ENCODE data around the gene CEMP1. TPM values are rescaled to one million over a fixed set of nuclear protein-coding genes. Genes with fewer than 3 reads are reported as not detected.
A peak's percentile ranks its signal among the peaks of the same experiment; 100 is the strongest.

Gene CEMP1
- total and polyA plus RNA-seq, 5 donors from 2014 or later: 0.27 to 3.8 (median 3.7) TPM

DNA sequence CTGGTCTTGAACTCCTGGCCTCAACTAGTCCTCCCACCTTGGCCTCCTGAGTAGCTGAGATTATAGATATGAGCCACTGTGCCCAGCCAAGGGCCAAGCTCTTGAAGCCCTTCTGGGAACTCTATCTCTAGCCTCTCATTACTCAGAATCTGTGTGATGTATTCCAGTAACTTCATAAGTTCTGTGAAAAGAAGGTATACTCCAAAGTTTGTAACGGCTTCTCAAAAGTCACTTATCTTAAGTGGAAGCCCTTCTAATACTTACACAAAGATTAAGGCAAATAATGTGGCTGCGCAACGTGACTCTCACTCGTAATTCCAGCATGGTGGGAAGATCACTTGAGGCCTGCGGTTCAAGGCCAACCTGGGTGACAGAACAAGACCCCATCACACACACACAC is 36.6 kb downstream of the CEMP1 start:
- Histone ChIP-seq H3K36me3 (ENCODE audit: control insufficient read depth, insufficient read depth, low read length) (peaks cover 3% of the 10 kb centered on the region), H3K27me3 (ENCODE audit: control insufficient read depth, insufficient read depth, low read length) (no peaks in the 10 kb centered on the region), H3K9me3 (ENCODE audit: control insufficient read depth in 2 of 2, low read length in 2 of 2) (no peaks in the 10 kb centered on the region), H3K4me3 (ENCODE audit: low read depth, low read length) (no peak overlapping the region), H3K27ac (ENCODE audit: insufficient read depth, low read length, poor library complexity, severe bottlenecking) (no peak overlapping the region), H3K4me1 (ENCODE audit: control insufficient read depth, insufficient read depth, low read length, poor library complexity, severe bottlenecking) (no peaks in the 10 kb centered on the region)
- Mint-ChIP-seq H3K4me1 (peaks cover 0 to 2% (median 0%) of the 10 kb centered on the region in 4 donors), H3K27me3 (no peaks in the 10 kb centered on the region), H3K27ac (no peak overlapping the region), H3K36me3 (no peaks in the 10 kb centered on the region), H3K4me3 (no peak overlapping the region), H3K9me3 (no peaks in the 10 kb centered on the region)
- no peak for DNase-seq
- no peak for ATAC-seq (ENCODE audit: low read depth in 2 of 2)

DNA sequence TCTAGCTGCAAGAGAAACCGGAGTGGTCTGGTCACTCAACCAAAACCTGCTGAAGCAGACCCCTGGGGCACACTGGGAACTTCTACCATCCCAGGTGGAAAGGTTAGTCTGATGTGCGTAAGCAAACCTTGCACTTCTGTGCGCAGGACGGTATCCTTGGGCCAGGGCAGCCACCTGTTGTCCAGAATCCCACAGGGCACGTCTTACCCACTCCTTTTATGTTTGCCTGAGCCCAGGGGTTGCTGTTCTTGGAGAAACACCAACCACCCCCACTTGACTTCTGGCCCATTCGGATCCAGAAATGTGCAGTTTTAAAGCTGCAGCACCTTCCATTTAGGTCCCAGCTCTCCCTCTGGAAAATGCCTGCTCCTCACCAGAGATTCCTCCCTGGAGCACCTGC is 37.6 kb downstream of the CEMP1 start:
- Histone ChIP-seq H3K27me3 (ENCODE audit: control insufficient read depth, insufficient read depth, low read length) (no peaks in the 10 kb centered on the region), H3K9me3 (ENCODE audit: control insufficient read depth in 2 of 2, low read length in 2 of 2) (no peaks in the 10 kb centered on the region), H3K36me3 (ENCODE audit: control insufficient read depth, insufficient read depth, low read length) (peaks cover 3% of the 10 kb centered on the region), H3K27ac (ENCODE audit: insufficient read depth, low read length, poor library complexity, severe bottlenecking) (no peak overlapping the region), H3K4me3 (ENCODE audit: low read depth, low read length) (no peak overlapping the region), H3K4me1 (ENCODE audit: control insufficient read depth, insufficient read depth, low read length, poor library complexity, severe bottlenecking) (no peaks in the 10 kb centered on the region)
- DNase-seq (no peak), ATAC-seq (ENCODE audit: low read depth in 2 of 2) (no peak)
- Mint-ChIP-seq H3K9me3 (no peaks in the 10 kb centered on the region), H3K4me1 (peaks cover 0 to 2% (median 0%) of the 10 kb centered on the region in 4 donors), H3K36me3 (no peaks in the 10 kb centered on the region), H3K4me3 (no peak overlapping the region), H3K27ac (no peak overlapping the region), H3K27me3 (no peaks in the 10 kb centered on the region)

DNA sequence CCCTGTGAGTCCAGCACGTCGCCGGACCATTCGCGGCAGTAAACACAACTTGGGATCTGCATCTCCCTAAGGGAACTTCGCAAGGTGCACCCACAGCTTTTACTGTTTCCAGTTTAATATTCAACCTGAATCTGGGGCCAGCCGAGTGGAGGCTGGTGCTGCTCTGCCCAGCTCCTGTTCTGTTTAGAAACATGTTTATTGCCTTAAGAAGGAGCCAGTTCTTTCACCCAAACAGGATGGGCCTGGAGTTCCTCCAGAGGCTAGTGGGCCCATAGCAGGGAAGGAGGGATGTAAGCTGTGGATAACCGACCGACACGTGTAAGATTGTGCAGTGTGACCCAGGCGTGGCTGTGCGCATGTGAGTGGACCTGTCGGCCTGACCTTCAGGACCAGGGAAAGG is 38.9 kb downstream of the CEMP1 start:
- Mint-ChIP-seq H3K4me3 (no peak overlapping the region), H3K27me3 (no peaks in the 10 kb centered on the region), H3K4me1 (peaks cover 2 to 5% (median 2%) of the 10 kb centered on the region in 4 donors), H3K9me3 (no peaks in the 10 kb centered on the region), H3K36me3 (no peaks in the 10 kb centered on the region), H3K27ac (no peak overlapping the region)
- Histone ChIP-seq H3K27ac (ENCODE audit: insufficient read depth, low read length, poor library complexity, severe bottlenecking) (no peak overlapping the region), H3K9me3 (ENCODE audit: control insufficient read depth in 2 of 2, low read length in 2 of 2) (no peaks in the 10 kb centered on the region), H3K27me3 (ENCODE audit: control insufficient read depth, insufficient read depth, low read length) (no peaks in the 10 kb centered on the region), H3K4me1 (ENCODE audit: control insufficient read depth, insufficient read depth, low read length, poor library complexity, severe bottlenecking) (peaks cover 2% of the 10 kb centered on the region), H3K36me3 (ENCODE audit: control insufficient read depth, insufficient read depth, low read length) (peaks cover 3% of the 10 kb centered on the region), H3K4me3 (ENCODE audit: low read depth, low read length) (no peak overlapping the region)
- ATAC-seq (ENCODE audit: low read depth in 2 of 2) (no peak), DNase-seq (no peak)

DNA sequence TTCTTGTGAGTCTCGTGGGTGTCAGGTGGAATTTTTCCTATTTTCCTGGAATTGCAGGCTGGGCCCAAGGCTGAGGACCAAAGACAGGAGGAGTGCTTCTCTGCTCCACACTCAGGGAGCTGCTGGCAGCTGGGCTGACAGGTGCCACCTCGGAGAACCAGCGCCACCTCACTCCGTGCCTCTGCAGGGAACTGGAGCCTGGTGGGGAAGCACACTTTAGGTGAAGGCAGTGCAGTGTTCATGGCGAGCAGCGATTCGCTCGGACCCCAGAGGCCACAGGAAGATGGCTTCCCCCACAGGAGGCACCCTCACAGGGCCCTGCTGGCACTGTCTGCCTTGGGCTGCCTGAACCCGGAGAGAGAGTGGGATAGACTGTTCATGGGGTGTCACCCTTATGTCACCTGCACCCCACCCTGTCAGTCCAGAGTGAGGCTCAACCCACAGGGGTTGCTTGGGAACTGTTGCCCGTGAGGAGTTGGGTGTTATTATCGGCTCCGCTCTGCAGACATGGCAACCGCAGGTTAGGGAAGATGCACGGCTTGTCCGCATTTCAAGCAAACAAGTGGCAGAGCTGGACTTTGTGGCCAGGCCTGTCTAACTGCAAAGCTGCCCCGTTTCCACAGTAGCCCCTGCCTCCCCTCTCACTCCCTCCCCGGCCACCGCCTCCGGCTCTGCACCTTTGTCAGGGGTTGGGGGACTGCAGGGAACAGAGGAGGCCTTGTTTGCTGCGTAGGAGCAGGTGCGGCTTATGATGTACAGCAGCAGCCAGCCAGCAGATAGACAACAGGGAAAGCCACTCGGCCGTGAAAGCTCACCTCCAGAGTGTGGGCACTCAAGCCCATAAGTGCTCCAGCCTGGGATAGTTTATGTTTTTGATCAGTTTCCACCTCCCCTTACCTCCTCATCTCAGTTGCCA is 40.8 kb downstream of the CEMP1 start:
- no peak overlapping the region for H3K27ac ChIP-seq (ENCODE audit: insufficient read depth, low read length, poor library complexity, severe bottlenecking)
- DNase-seq (no peak), ATAC-seq (ENCODE audit: low read depth in 2 of 2) (no peak)
- no peaks in the 10 kb centered on the region for H3K36me3 Mint-ChIP-seq
- H3K36me3 ChIP-seq (ENCODE audit: control insufficient read depth, insufficient read depth, low read length): no peaks in the 10 kb centered on the region
- no peak overlapping the region for H3K27ac Mint-ChIP-seq
- no peak overlapping the region for H3K4me3 Mint-ChIP-seq
- H3K4me3 ChIP-seq (ENCODE audit: low read depth, low read length): no peak overlapping the region
- H3K4me1 ChIP-seq (ENCODE audit: control insufficient read depth, insufficient read depth, low read length, poor library complexity, severe bottlenecking): peaks cover 10% of the 10 kb centered on the region
- no peaks in the 10 kb centered on the region for H3K27me3 Mint-ChIP-seq
- H3K4me1 Mint-ChIP-seq: peaks cover 4 to 13% (median 8%) of the 10 kb centered on the region in 4 donors
- no peaks in the 10 kb centered on the region for H3K27me3 ChIP-seq (ENCODE audit: control insufficient read depth, insufficient read depth, low read length)
- H3K9me3 ChIP-seq (ENCODE audit: control insufficient read depth in 2 of 2, low read length in 2 of 2): no peaks in the 10 kb centered on the region
- H3K9me3 Mint-ChIP-seq: no peaks in the 10 kb centered on the region

DNA sequence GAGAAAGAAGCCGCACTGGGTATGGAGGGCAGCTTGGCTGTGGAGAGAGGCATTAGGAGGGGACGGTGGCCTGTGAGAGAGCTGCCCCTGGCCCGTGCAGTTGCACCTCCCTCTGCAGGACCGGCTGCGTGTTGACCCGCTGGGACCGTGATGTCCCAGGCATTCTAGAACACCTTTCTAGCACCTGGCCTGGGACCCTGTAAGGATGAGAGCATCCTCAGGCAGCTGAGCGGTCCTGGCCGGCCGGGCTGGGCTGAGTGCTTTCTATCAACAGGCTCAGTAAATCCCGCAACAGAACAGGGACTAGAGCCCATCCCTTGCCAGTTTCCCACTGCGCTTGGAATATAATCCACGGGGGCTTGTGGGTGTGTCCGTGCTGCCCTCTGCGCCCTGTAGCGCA is 41.6 kb downstream of the CEMP1 start:
- no peak for ATAC-seq (ENCODE audit: low read depth in 2 of 2)
- H3K27me3 Mint-ChIP-seq: no peaks in the 10 kb centered on the region
- no peak overlapping the region for H3K4me3 Mint-ChIP-seq
- no peak overlapping the region for H3K27ac Mint-ChIP-seq
- H3K4me3 ChIP-seq (ENCODE audit: low read depth, low read length): no peak overlapping the region
- no peak for DNase-seq
- no peaks in the 10 kb centered on the region for H3K36me3 ChIP-seq (ENCODE audit: control insufficient read depth, insufficient read depth, low read length)
- no peaks in the 10 kb centered on the region for H3K9me3 ChIP-seq (ENCODE audit: control insufficient read depth in 2 of 2, low read length in 2 of 2)
- peaks cover 4 to 16% (median 8%) of the 10 kb centered on the region in 4 donors for H3K4me1 Mint-ChIP-seq
- peaks cover 10% of the 10 kb centered on the region for H3K4me1 ChIP-seq (ENCODE audit: control insufficient read depth, insufficient read depth, low read length, poor library complexity, severe bottlenecking)
- H3K27ac ChIP-seq (ENCODE audit: insufficient read depth, low read length, poor library complexity, severe bottlenecking): no peak overlapping the region
- no peaks in the 10 kb centered on the region for H3K27me3 ChIP-seq (ENCODE audit: control insufficient read depth, insufficient read depth, low read length)
- H3K36me3 Mint-ChIP-seq: no peaks in the 10 kb centered on the region
- no peaks in the 10 kb centered on the region for H3K9me3 Mint-ChIP-seq

DNA sequence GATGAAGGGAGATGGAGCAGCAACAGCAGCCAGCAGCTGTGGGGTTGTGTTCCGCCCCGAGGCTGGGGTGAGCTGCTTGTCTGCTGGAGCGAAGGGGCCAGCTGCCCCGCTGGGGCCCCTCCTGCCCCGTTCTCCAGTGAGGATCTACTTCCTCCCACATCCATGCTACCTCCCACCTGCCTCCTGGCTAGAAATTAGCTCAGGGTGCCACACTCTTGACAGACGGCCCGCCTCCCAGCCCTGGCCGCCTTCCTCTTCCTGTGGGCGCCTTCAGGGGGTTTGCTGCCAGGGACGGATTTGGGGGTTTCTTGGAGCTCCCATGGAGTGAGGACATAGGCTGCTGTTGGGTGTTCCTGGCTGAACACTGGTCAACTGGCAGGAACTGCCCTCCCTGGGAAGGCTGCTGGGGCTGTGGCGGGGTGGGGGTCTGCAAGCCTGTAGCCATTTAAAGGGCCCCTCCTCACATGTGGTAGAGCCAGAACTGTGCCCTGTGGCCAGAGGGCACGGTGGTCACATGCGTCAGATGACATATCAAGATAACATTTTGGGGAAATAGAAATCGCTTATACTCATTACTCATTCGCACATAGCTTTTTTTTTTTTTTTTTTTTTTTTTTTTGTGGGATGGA is 43.2 kb downstream of the CEMP1 start:
- Mint-ChIP-seq H3K27ac (peak overlapping the region in 2 of 3 donors; percentile 63 to 81), H3K4me1 (peaks cover 4 to 16% (median 9%) of the 10 kb centered on the region in 4 donors), H3K4me3 (no peak overlapping the region), H3K36me3 (no peaks in the 10 kb centered on the region), H3K27me3 (no peaks in the 10 kb centered on the region), H3K9me3 (no peaks in the 10 kb centered on the region)
- Histone ChIP-seq H3K27me3 (ENCODE audit: control insufficient read depth, insufficient read depth, low read length) (no peaks in the 10 kb centered on the region), H3K4me3 (ENCODE audit: low read depth, low read length) (no peak overlapping the region), H3K4me1 (ENCODE audit: control insufficient read depth, insufficient read depth, low read length, poor library complexity, severe bottlenecking) (peaks cover 10% of the 10 kb centered on the region), H3K27ac (ENCODE audit: insufficient read depth, low read length, poor library complexity, severe bottlenecking) (no peak overlapping the region), H3K9me3 (ENCODE audit: control insufficient read depth in 2 of 2, low read length in 2 of 2) (no peaks in the 10 kb centered on the region), H3K36me3 (ENCODE audit: control insufficient read depth, insufficient read depth, low read length) (no peaks in the 10 kb centered on the region)
- no peak for ATAC-seq (ENCODE audit: low read depth in 2 of 2)
- no peak for DNase-seq

DNA sequence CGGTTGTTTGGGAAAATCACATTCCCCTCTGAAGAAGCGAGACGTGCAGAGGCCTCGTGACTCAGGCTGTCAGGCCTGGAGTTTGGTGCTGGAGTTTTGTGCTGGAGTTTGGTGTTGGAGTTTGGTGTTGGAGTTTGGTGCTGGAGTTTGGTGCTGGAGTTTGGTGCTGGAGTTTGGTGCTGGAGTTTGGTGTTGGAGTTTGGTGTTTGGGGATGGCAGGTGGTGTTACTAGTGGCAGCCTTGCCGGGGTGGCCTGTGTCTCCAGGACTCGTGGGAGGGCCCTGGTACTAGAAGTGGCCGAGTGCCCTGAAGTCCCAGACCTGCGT is 43.7 kb downstream of the CEMP1 start:
- DNase-seq (no peak), ATAC-seq (ENCODE audit: low read depth in 2 of 2) (no peak)
- Mint-ChIP-seq H3K36me3 (no peaks in the 10 kb centered on the region), H3K27me3 (no peaks in the 10 kb centered on the region), H3K9me3 (no peaks in the 10 kb centered on the region), H3K27ac (peak overlapping the region in 2 of 3 donors; percentile 81 to 93), H3K4me3 (peak overlapping the region; percentile 2 to 86 (median 41)), H3K4me1 (peaks cover 4 to 16% (median 9%) of the 10 kb centered on the region in 4 donors)
- Histone ChIP-seq H3K27ac (ENCODE audit: insufficient read depth, low read length, poor library complexity, severe bottlenecking) (no peak overlapping the region), H3K4me3 (ENCODE audit: low read depth, low read length) (no peak overlapping the region), H3K36me3 (ENCODE audit: control insufficient read depth, insufficient read depth, low read length) (no peaks in the 10 kb centered on the region), H3K27me3 (ENCODE audit: control insufficient read depth, insufficient read depth, low read length) (no peaks in the 10 kb centered on the region), H3K4me1 (ENCODE audit: control insufficient read depth, insufficient read depth, low read length, poor library complexity, severe bottlenecking) (peaks cover 10% of the 10 kb centered on the region), H3K9me3 (ENCODE audit: control insufficient read depth in 2 of 2, low read length in 2 of 2) (no peaks in the 10 kb centered on the region)

Data from CD4-positive, CD25-positive, alpha-beta regulatory T cell (primary cell).